Gastrocnemius medialis (tissue), 4 donors: Measurements from ENCODE around the gene FTCD.

Source experiments
- POLR2A ChIP-seq, 2 donors: fragments of 450-650 bp; IDR thresholded peaks; one replicate each; pipeline ENCODE4 v1.6.1; 2017; ENCODE audit warnings: antibody characterized with exemption in 2 of 2, mild to moderate bottlenecking in 2 of 2, moderate library complexity in 2 of 2
- TF ChIP-seq, protein P1 (sequence below), 5 experiments: fragments of 450-650 bp in 3 of 5; fragments of 200-600 bp in 2 of 5; sonication (generic) in 2 of 5; IDR thresholded peaks in 4 of 5; conservative IDR thresholded peaks in 1 of 5; 1 replicate in 4 of 5; 2 replicates in 1 of 5; pipeline ENCODE4 v1.5.1; 2016 to 2019; ENCODE audit warnings: antibody characterized with exemption in 5 of 5, mild to moderate bottlenecking in 3 of 5, moderate library complexity in 3 of 5

DNA sequence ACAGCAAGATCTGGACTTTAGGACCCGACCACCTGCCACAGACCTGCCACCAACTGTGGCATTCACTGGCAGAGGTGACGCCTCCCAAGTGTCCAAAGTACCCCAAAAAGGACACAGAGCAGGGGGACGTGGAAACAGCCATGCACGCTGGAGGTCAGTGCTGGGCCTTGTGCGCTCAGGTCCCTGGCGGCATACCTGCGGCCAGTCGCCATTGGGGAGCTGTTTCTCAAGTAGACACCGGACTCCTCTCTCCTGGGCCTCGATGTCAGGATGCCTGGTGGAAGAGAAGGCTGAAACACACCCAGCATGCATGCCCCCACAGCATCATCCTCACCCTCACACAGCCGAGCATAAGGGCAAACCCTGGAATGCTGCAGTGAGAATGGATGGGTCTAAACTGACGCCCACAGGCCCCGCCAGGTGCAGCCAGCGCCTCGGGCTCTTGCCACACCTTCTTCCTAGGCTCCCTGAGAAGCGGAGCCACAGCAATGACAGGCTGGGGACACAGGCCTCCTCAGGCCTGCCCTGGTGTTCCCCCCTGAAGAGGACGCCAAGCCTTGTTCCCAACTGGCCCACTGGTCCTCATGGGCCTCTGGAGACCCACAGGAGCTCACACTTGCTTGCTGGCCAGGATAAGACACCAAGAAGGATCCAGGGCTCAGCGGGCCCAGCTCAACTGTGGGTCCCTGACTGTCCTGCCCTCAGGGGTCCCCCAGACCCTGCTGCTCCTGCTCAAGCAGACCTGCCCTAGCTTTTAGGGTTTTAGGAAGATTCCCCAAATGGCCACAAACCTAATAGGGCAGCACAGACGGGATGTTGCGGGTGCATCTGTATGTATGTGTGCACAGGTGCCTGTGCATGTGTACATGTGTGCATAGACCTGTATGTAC lies 36.6 kb upstream of the FTCD start:
- no peak for TF ChIP-seq POLR2A (IDR thresholded peaks at IDR 0.05)
- TF ChIP-seq, protein P1, sequence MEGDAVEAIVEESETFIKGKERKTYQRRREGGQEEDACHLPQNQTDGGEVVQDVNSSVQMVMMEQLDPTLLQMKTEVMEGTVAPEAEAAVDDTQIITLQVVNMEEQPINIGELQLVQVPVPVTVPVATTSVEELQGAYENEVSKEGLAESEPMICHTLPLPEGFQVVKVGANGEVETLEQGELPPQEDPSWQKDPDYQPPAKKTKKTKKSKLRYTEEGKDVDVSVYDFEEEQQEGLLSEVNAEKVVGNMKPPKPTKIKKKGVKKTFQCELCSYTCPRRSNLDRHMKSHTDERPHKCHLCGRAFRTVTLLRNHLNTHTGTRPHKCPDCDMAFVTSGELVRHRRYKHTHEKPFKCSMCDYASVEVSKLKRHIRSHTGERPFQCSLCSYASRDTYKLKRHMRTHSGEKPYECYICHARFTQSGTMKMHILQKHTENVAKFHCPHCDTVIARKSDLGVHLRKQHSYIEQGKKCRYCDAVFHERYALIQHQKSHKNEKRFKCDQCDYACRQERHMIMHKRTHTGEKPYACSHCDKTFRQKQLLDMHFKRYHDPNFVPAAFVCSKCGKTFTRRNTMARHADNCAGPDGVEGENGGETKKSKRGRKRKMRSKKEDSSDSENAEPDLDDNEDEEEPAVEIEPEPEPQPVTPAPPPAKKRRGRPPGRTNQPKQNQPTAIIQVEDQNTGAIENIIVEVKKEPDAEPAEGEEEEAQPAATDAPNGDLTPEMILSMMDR (IDR thresholded peaks at IDR 0.05 in 4 of 5, conservative IDR thresholded peaks at IDR 0.05 in 1 of 5): no peak
